GM12865 (cell line): ENCODE measurements around the gene MACF1.

Source experiments
- DNase-seq: peaks from one replicate; pipeline ENCODE4 v3.0.0; 2010; ENCODE audit warnings: low read depth
- H3K4me3 ChIP-seq: 2 replicates; pipeline ENCODE4 v1.5.1; 2011; ENCODE audit warnings: mild to moderate bottlenecking, low read depth, low read length, control low read depth
- TF ChIP-seq, protein P1 (sequence below): IDR thresholded peaks from 2 replicates; pipeline ENCODE4 v1.5.1; 2011; ENCODE audit warnings: low read length, control low read depth, low read depth, inconsistent platforms; ENCODE audit not compliant: insufficient read depth; ENCODE audit errors: missing control alignments

Gene MACF1

DNA sequence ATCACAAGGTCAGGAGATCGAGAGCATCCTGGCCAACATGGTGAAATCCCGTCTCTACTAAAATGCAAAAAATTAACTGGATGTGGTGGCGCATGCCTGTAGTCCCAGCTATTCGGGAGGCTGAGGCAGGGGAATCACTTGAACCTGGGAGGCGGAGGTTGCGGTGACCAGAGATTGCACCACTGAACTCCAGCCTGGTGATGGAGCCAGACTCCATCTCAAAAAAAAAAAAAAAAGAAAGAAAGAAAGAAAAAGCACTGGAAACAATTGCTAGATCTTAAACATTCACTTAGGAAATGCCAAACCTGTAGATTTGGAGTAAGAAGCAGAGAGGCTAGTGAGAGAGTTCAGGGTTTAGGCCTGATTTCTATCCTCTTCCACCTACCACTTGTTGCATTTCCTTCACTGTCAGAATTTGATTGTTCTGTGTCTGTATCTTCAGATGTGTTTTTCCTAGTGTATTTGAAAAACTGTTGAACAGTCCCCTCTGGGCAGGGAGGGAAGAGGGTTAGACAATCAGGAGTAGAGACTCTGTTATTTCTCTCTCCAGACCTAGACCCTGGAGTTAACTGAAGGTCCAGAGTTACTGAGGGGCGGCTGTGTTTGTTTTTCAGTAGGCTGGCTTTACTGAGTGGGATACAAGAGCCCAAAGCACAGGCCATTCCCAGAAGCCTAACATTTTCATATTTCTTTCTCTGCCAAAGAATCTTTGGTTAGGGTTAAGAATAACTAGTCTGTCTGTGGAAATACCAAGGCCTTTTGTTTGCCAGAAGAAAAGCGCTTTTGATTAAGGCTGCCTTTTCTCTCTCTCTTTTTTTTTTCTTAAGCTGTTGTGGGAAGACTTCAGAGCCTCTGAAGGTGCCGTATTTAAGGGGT, 31.1 kb upstream of the MACF1 start:
- no peak overlapping the region for H3K4me3 ChIP-seq
- DNase-seq, result no peak
- TF ChIP-seq, protein P1, sequence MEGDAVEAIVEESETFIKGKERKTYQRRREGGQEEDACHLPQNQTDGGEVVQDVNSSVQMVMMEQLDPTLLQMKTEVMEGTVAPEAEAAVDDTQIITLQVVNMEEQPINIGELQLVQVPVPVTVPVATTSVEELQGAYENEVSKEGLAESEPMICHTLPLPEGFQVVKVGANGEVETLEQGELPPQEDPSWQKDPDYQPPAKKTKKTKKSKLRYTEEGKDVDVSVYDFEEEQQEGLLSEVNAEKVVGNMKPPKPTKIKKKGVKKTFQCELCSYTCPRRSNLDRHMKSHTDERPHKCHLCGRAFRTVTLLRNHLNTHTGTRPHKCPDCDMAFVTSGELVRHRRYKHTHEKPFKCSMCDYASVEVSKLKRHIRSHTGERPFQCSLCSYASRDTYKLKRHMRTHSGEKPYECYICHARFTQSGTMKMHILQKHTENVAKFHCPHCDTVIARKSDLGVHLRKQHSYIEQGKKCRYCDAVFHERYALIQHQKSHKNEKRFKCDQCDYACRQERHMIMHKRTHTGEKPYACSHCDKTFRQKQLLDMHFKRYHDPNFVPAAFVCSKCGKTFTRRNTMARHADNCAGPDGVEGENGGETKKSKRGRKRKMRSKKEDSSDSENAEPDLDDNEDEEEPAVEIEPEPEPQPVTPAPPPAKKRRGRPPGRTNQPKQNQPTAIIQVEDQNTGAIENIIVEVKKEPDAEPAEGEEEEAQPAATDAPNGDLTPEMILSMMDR, result no peak

DNA sequence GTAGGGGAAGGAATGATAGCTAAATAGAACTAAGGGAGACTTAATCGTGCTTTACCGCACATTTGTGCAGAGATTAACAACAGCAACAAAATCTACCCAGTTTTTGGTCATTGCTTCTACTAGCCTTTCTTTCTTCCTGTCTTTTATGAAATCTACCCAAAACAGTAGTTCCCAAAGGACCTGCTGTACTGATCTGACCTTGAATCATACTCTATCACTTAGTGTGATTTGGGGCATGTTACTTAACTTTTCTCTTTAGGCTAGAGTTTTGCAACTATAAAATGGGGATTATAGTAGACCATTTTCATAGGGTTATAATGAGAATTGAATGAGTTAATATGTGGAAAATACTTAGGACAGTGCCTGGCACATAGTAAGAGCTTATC, 30.5 kb upstream of the MACF1 start:
- H3K4me3 ChIP-seq, result no peak overlapping the region
- no peak for DNase-seq

DNA sequence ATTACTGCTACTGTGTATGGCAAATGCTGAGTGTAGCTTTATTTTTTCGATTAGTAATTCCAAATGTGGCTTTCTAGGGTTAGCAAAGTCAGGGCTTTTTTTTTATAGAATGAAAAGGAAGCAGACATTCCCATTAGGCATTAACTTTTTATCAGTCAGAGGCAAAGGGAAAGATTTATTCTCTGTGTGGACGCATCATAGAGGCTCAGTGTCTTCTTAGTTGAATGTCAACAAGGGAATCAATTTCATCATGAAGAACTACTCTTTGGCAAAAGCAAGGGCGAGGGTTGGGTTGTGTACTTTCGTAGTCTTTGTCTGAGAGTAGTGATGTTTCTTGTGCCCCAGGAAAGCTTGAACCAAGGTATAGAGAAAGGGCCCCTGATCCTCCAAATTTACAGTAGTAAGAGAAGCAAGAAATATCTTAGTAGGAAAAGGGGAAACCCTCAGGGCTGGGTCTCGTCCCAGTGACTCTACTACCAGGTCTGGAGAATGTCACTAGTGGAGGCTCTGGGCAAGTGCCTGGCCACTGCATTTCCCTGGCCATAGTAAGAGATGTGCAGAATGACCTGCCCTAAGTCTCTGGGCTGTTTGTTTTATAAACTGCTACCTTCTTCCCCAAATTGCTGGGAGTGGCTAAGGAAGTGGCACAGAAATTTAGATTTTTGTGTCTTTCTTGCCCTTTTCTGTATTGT, 30.0 kb upstream of the MACF1 start:
- TF ChIP-seq, protein P1, result no peak
- no peak for DNase-seq
- H3K4me3 ChIP-seq, result no peak overlapping the region

More for the DNA sequence above, 30.5 kb upstream of the MACF1 start:
- TF ChIP-seq, protein P1, result no peak

DNA sequence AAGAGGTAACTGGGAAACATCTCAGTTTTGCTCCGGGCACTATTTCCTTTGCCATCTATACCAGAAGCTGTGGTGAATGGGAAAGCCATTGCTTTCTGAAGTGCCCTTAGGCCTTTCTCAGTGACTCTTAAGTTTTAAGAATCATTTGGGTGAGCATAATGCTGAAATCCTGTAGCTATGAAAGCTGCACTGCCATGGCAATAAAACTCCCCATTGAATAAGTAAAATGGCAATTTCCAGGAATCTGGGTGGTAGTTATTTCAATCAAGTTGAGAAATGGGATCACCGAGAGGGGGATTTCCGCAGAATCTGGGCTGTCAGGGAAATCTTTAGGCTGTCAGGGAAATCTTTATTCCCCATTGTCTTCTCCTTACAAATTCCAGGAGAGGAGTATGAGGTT, 26.8 kb upstream of the MACF1 start:
- no peak overlapping the region for H3K4me3 ChIP-seq
- TF ChIP-seq, protein P1, result no peak
- no peak for DNase-seq

DNA sequence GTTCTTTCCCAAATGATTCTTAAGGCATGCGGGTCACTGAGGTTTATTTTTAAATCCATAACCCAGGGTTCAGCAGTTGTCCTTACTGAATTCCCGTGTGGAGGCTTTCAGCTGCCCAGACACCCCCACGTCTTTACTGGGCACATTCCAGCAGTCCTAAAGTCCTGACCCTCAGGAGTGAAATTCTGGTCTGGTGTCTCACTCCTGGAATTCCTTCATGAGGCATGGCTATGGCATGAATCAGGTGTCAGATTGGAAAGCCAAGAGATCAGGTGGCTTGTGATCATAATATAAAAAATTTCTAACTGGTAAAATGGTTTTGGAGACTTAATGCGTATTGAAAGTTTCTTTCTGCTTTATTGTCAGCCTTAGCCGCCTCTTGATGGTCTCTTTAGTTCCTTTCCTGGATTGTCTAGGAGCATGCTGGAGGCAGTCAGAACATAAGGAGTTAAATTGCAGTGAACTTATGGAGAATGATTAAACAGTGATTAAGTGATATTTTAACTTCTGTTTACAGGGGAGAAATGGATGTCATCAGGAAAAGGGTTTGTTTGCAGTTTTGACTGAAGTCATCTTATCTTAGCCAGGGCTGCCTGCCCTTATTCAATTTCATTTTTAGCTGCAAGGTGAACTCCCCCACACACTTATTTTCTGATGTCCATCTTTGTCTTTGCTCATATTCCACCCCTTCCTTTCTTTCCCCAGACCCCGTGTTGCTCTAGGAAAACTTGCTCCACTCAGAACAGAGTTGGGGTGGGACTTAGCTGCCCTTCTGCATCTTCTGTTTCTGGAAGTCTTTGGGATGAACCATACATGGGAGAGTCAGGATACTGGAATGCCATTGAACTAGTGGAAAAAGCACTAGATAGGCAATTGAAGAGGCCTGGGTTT, 25.7 kb upstream of the MACF1 start:
- TF ChIP-seq, protein P1, result no peak
- no peak overlapping the region for H3K4me3 ChIP-seq
- no peak for DNase-seq

DNA sequence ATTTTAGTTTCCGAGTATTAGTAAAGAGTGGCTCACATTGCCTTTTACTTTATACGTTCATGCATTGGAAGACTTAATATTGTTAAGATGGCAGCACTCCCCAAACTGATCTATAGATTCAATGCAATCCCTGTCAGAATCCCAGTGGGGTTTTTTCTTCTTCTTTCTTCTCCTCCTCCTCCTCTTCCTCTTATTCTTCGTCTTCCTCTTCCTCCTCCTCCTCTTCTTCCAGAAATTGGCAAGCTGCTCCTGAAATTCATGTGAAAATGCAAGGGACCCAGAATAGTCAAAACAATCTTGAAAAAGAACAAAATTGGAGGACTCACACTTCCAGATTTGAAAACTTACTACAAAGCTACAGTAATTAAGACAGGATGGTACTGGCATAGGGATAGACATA, 23.2 kb upstream of the MACF1 start:
- no peak for DNase-seq
- no peak overlapping the region for H3K4me3 ChIP-seq
- TF ChIP-seq, protein P1, result no peak
